ENCODE data around the gene SBSN. TPM values are rescaled to one million over a fixed set of nuclear protein-coding genes. Genes with fewer than 3 reads are reported as not detected.

The SBSN gene
- total RNA-seq, 1 experiment from 2014 or later = 0.30 TPM

DNA sequence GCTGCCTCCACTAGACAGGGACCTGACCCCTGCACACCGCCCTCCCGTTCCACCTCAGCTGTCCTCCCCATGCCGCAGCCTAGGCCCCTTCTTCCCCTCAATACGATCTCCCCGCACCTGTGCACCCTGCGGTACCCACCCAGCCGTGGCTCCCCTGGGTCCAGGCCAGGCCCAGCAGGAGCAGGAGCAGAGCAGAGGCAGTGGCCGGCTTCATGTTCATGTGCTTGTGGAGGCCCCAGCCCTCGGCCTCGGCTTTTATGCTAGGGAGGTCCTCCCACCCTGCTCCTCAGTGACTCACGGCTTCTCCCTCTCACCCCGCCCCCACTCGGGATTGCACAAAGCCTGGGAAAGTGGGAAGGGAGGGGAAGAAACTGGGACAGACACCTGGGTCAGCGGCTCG lies 26.4 kb downstream of the SBSN start:
- no peaks in the 10 kb centered on the region for H3K9me3 ChIP-seq
- no peaks in the 10 kb centered on the region for H3K36me3 ChIP-seq
- H3K4me3 ChIP-seq = no peak overlapping the region
- H3K27me3 ChIP-seq = peaks cover 18% of the 10 kb centered on the region
- DNase-seq = no peak

DNA sequence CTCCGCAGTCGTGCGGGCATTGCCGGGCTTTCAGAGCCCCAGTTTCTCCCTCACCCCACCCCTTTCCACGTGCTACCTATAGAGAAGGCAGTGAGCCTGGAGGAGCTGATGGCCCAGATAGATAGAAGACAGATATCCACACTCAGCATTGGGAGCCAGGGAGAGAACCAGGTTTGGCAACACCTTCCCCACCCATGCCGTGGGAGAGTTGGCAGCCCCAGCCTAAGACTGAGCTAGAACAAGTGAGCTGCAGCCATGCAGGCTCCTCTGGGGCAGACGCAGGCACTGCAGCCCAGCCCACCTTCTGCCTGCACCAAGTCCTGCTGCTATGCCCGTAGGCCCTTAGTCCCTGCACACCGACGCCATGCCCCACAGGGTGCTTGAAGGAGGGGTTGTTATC lies 27.5 kb downstream of the SBSN start:
- H3K4me3 ChIP-seq = no peak overlapping the region
- no peak for DNase-seq
- peaks cover 10% of the 10 kb centered on the region for H3K27me3 ChIP-seq
- H3K9me3 ChIP-seq = no peaks in the 10 kb centered on the region
- no peaks in the 10 kb centered on the region for H3K36me3 ChIP-seq

DNA sequence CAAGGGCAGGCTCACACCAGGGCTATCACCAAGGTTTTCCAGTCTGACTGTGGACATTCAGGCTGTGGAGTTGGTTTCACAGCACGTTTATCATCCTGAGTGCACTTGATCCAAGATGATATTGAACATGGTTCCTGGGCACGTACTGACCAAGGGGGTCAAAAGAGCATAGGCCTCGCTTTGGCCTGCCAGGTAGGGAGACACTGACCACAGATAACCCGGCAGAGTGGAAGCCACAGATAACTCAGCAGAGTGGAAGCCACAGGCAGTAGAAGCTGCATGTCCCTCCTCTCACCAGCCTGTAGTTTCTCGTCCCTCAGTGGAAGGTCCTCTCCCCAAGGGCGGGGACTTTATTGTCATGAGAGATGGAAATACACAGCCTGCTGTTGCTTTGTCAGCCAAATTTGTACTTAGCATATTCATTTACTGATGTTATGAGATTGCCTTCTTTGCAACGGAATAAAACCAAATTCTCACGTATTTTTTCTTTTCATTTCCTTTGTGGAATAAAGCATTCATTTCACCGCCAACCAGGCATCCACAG lies 29.1 kb downstream of the SBSN start:
- H3K9me3 ChIP-seq = no peaks in the 10 kb centered on the region
- H3K4me3 ChIP-seq = no peak overlapping the region

DNA sequence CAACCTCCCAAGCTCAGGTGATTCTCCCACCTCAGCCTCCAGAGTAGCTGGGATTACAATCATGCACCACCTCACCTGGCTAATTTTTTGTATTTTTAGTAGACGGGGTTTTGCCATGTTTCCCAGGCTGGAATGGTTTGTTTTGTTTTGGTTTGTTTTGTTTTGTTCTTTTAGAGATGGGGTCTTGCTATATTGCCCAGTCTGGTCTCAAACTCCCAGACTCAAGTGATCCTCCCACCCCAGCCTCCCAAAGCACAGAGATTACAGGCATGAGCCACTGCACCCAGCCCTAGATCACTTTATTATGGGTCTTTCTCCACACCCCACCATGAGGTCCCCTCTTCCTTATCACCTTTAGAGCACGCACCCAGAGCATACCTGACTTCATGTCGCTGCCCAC lies 29.9 kb downstream of the SBSN start:
- DNase-seq = no peak
- Histone ChIP-seq H3K36me3 (no peaks in the 10 kb centered on the region), H3K27me3 (peaks cover 2% of the 10 kb centered on the region; the same call in 1 of the 2 replicates), H3K4me3 (no peak overlapping the region), H3K9me3 (no peaks in the 10 kb centered on the region)

More for the DNA sequence above, 29.1 kb downstream of the SBSN start:
- DNase-seq = no peak
- Histone ChIP-seq H3K36me3 (no peaks in the 10 kb centered on the region), H3K27me3 (peaks cover 3% of the 10 kb centered on the region; the same call in 1 of the 2 replicates)

DNA sequence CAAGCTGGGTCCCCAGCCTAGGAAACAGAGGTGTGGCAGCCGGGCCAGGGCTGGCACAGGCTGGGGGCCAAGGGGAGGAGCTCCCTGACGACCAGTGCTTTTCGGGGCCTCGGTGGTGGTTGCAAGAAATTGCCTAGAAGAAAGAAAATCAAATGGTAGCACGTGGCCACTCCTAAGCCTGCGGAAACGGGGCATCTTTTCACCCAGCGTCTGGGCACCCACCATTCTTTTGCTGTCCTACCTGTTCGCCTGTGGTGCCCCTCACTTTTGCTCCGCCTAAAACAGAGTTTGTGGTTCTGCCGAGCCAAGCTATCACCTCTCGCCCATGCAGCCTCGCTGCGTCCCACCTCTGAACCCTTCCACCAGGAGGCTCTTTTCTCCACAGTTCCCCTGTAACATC lies 30.7 kb downstream of the SBSN start:
- no peak for DNase-seq
- peaks cover 11% of the 10 kb centered on the region; the same call in 1 of the 2 replicates for H3K27me3 ChIP-seq
- no peak overlapping the region for H3K4me3 ChIP-seq
- no peaks in the 10 kb centered on the region for H3K36me3 ChIP-seq
- no peaks in the 10 kb centered on the region for H3K9me3 ChIP-seq

DNA sequence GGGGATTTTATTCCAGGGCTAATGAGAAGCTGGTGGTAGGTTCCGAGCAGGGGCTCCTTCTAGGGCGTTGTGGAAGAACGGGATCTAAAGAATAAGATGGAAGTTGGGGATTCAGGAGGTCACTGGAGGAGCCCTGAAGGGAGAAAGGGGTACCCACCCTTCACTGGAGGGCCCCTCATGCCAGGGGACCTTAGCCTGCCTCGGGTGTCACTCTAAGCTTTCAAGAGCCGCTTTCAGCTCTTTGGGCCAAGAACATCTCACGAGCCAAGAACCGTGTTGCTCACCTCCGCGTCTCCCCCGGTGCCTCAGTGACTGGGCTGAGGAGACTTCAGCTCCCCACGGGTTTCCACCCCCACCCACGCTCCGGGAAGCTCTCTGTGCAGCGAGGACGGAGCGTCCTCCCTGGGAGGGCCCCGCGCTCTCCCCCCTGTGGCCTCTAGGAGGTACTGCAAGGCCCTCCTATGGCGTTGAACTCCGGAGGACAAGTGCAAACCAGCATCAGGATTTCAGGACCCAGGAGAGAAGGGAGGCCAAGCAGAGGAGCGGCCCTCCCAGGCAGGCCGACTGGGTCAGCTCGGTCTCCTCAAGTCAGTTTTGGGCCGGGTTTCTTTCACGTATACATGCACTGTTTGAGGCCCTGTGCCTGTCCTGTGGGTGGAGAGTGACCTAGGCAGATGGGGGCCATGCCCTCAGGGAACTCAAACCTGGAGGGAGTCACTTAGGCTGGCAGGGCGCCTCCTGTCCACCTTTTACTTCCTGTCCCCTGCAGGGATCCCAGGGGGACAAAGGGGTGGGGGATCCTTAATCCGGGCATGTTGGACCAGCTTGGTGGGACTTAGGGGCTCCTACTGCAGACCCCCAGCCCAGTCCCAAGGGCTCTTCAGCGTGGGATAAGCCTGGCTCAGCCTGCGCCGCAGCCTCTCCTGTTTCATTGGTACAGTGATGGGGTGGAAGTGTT lies 32.7 kb downstream of the SBSN start:
- H3K27me3 ChIP-seq = peaks cover 24% of the 10 kb centered on the region
- no peak overlapping the region for H3K4me3 ChIP-seq
- DNase-seq = peak; percentile 63
- no peaks in the 10 kb centered on the region for H3K36me3 ChIP-seq
- H3K9me3 ChIP-seq = no peaks in the 10 kb centered on the region

DNA sequence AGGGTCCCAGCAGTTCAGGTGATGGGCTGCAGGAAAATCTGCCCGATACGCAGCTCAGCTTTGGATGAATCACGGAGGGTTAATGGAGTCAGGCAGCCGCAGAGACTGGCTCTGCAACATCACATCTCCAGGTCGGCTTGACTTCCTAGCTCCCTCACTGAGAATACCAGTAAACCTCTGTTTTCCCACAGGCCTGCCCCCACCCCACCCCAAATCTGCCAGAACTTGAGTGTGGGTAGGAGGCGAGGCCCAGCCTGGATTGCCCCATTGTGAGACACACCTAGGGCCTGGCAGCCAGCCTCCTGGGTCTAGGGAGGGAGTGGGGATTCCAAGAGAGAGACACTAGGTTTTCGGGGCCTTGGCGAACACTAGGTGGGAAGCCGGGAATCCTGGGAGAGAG lies 34.1 kb downstream of the SBSN start:
- peaks cover 34% of the 10 kb centered on the region for H3K27me3 ChIP-seq

DNA sequence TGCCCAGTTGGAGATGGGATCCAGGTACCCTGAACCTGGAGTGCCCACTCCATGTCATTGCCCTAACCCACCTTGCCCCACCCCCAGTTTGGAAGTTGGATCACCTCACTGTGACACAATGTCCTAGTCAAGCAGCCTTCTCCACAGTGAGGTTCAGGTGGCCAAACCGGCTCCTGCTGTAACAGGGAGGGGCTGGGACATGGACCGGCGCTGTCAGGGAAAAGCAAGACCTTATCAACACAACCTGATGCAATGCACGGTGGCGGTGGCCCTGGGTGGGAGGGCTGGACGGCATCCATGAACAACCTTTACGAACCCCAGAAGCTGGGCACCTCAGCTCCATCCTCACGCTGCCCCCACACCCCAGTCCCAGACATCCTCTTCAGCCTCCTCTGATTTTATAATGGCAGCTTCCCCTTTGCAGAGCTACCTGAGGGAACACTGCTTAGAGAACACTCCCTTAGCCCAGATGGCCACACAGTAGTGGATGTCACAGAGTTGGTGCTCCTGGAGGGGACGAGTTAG lies 36.2 kb downstream of the SBSN start:
- Histone ChIP-seq H3K9me3 (no peaks in the 10 kb centered on the region), H3K36me3 (no peaks in the 10 kb centered on the region), H3K27me3 (peaks cover 53% of the 10 kb centered on the region), H3K4me3 (no peak overlapping the region)
- DNase-seq = no peak

More for the DNA sequence above, 34.1 kb downstream of the SBSN start:
- Histone ChIP-seq H3K9me3 (no peaks in the 10 kb centered on the region), H3K36me3 (no peaks in the 10 kb centered on the region), H3K4me3 (no peak overlapping the region)
- no peak for DNase-seq

DNA sequence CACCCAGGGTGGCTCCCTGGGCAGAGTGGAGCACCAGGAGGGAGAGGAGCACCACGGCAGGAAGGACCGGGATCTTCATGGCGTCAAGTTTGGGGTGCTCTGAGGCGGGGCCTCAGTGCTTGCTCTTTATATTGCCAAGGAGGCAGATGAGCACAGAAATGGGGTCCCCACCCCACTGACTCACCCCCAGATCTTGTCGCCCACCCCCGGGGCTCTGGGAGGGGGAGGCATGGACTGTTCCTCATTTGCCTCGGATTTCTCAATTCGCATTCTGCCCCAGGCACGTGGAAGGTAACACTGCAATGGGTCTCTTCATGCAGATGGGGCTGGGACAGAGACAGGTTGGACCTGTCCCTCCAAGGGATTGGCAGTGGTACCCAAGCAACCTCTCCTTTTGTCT lies 37.7 kb downstream of the SBSN start, which contains the start of gene KRTDAP:
Gene KRTDAP (minus strand): TSS at position 101 of the 400 bp plus-strand sequence. CDS start 22 bp downstream, at position 79.
- H3K27me3 ChIP-seq = peaks cover 61% of the 10 kb centered on the region
- no peak for DNase-seq
- H3K9me3 ChIP-seq = no peaks in the 10 kb centered on the region
- no peak within 1 kb of the TSS for H3K4me3 ChIP-seq
- H3K36me3 ChIP-seq = no peaks in the 10 kb centered on the region

DNA sequence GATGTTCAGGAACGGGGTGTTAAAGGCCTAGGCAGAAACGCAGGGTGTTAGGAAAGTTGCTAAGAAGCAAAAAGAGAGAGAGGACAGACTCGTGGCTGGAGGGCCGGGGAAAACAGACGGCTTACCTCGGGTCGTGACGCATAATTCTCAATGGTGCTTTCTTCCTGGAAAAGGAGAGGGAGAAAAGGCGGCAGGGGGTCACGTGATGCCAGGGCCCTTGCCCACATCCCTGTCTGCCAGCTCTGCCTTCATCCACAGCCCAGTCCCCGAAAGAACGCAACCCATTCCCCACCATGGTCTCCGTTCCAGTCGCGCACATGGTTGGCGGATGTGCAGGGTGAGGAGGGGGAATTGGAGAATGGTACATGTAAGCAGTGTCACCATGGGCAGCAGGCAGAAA lies 39.4 kb downstream of the SBSN start:
- Histone ChIP-seq H3K27me3 (peaks cover 61% of the 10 kb centered on the region), H3K4me3 (no peak overlapping the region), H3K9me3 (no peaks in the 10 kb centered on the region), H3K36me3 (no peaks in the 10 kb centered on the region)
- no peak for DNase-seq

DNA sequence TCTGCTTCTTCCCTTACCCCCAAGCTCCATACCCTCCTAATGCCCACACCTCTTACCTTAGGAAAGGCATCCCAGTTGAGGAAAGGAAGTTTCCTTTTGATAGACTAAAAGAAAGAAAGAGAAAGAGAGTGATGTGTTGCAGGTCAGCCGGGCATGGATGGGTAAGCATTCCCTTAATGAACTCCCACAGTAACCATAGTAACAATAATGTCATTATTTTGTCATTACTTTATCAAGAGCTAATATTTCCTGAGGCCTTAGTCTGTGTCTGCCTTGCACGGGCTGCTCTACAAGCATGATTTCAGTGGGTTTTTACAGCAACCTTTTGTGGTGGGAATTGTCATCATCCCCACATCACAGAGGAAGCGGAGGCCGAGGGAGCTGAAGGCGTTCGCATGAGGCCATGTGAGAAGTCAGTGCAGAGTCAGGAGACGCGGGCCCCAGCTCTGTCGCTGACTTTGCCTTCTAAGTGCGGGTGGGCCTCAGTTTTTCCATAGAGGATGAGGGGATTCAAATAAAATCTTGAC lies 40.4 kb downstream of the SBSN start:
- no peak for DNase-seq
- Histone ChIP-seq H3K27me3 (peaks cover 57% of the 10 kb centered on the region), H3K9me3 (no peaks in the 10 kb centered on the region), H3K36me3 (no peaks in the 10 kb centered on the region), H3K4me3 (no peak overlapping the region)

DNA sequence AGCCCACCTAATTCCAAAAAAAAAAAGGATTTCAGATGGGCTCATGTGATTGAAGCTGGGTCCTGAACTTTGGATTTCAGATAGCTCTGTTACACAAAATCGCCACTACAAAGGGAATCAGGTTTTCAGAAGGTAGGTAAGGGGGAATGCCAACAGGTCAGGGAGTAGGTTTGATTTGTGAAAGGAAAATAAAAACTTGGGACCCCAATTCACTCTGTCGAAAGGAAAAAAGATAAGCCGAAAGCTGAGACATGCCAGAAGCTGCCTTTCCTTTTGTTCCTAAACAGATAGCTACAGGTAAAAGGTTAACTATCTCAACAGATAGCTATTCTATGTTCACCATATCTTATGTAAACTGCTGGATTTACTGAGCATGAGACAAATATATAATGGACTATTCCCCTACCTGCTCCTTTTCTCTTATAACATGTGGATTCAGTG lies 41.8 kb downstream of the SBSN start:
- H3K9me3 ChIP-seq = no peaks in the 10 kb centered on the region
- no peaks in the 10 kb centered on the region for H3K36me3 ChIP-seq
- H3K27me3 ChIP-seq = peaks cover 48% of the 10 kb centered on the region
- H3K4me3 ChIP-seq = no peak overlapping the region
- DNase-seq = no peak

DNA sequence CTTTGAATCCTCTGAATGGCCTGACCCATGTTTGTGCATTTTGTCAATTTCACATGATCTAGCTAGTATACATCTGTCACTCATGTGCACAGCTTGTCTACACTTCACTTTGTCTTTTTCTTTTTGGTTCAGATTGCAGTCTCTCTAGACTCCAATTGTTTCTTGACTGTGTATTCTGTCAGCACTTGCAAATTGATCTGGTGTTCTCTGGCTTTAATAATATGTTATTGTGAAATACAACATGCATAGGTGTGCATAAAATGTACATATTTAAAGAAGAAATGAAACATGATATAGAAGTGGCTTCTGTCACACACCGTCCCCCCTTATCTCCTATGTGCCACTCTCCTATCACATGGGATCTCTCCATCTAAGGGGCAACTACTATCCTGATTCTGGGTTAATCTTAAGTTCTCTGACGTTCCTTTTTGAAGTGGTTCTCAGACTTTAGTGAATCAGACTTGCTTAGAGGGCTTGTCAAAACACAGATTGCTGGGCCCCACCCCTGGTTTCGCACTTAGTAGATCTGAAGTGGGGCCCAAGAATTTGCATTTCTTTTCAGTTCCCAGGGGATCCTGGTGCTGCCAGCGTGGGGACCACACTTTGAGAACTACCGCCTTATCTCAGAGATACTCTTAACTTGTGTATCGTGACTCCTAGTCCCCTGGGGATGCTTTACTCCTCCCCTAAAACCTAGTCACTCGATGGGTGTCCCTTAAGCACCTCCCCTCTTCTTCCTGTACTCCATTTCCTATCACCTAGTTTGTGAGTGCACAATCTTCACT lies 43.7 kb downstream of the SBSN start:
- no peak for DNase-seq
- Histone ChIP-seq H3K9me3 (no peaks in the 10 kb centered on the region), H3K27me3 (peaks cover 41% of the 10 kb centered on the region), H3K36me3 (no peaks in the 10 kb centered on the region), H3K4me3 (no peak overlapping the region)

DNA sequence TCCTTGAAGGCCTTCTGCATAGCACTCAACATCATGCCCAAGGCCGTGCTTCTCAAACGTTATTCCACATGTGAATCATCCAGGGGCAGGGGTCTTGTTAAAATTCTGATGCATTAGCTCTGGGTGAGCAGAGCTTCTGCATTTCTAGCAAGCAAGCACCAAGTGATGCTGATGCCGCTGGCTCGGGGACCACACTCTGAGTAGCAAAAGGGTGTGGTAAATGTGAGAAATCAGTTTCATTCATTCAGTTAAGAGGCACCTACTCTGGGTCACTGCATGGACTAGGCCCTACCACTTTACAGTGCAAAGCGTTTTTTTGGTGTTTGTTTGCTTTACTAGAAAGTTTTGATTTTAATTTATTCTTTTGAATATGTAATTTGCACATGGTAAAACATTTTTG lies 45.0 kb downstream of the SBSN start:
- Histone ChIP-seq H3K27me3 (peaks cover 31% of the 10 kb centered on the region), H3K36me3 (no peaks in the 10 kb centered on the region), H3K9me3 (no peaks in the 10 kb centered on the region), H3K4me3 (no peak overlapping the region)
- no peak for DNase-seq

DNA sequence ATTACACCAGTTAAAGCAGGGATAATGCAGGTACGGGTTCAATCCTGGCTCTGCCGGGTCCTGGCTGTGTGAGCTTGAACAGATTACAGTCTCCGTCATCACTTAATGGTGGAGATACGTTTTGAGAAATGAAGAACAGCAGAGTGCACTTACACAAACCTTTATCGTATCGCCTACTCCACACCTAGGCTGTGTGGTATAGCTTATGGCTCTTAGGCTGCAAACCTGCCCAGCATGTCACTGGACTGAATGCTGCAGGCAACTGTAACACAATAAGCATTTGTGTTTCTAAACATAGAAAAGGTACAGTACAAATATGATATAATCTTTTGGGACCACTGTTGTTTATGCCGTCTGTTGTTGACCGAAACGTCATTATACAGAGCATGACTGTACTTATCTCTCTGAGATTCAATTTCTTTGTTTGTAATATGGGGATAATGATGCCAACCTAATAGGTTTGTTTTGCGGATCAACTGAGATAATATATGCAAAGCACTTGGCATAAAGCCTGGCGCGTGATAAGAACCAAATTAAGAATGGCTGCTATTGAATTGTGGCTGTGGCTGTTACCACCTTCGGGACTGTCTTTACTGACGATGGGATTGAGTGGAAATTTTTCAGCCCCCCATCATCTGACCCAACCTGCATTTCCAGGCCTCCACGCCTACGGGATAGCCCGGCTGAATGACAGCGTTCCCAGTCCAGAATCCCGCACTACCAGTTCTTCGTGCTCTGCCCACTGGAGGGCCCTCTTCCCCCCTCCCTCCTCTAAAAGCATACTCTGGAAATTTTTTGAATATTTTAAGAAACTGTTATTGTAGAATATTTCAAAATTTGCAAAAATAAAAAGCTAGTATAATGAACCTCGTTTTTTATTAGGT lies 49.1 kb downstream of the SBSN start:
- no peak for DNase-seq
- no peaks in the 10 kb centered on the region for H3K36me3 ChIP-seq
- H3K4me3 ChIP-seq = no peak overlapping the region
- no peaks in the 10 kb centered on the region for H3K9me3 ChIP-seq
- H3K27me3 ChIP-seq = peaks cover 12% of the 10 kb centered on the region; the same call in 1 of the 2 replicates

DNA sequence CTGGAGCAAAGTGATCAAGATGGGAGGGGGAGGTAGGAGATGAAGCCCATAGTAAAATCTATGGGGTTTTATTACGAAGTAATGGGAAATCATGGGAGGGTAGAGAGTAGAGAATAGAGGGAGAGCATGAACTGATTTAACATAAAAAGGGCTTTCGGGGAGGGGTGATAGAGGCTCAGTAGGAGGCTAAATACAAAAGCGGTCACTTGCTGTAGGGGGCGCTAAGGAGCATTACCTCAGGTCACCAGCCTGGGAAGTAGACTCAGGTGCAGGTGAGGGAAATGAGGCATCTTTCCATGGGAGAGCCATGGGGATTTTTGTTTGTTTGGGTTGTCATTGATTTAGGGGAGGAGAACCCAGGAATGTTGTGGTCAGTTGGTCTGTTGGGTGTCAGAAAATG lies 52.0 kb downstream of the SBSN start:
- H3K27me3 ChIP-seq = 0 out of 2 replicates have a peak, but pooled peaks cover 5% of the 10 kb centered on the region
- H3K9me3 ChIP-seq = no peaks in the 10 kb centered on the region
- DNase-seq = no peak
- H3K4me3 ChIP-seq = no peak overlapping the region
- no peaks in the 10 kb centered on the region for H3K36me3 ChIP-seq
